ENCODE data around the gene MRPL48. TPM values are rescaled to one million over a fixed set of nuclear protein-coding genes. Genes with fewer than 3 reads are reported as not detected.

MRPL48 gene
- total RNA-seq, 1 experiment from 2014 or later = 36.8 TPM

DNA sequence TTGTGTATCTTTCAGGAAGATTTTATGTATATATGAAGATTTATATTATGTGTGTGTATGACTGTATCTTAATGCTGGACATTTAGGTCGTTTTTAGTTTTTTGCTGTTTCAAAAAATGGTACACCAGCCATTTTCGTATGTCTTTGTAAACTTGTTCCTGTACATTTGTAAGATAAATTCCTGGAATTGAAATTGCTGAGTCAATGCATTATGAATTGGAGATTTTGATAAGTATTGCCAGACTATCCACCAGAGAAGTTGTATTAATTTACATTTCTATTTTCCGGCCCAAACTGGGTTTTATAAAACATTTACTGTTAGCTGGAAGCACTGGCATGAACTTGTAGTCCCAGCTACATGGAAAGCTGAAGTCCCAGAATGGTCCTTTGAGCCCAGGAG lies 24.6 kb downstream of the MRPL48 start:
- Mint-ChIP-seq H3K4me3 (ENCODE audit: unreplicated experiment) (no peak overlapping the region), H3K9me3 (ENCODE audit: unreplicated experiment) (no peaks in the 10 kb centered on the region), H3K27me3 (ENCODE audit: insufficient read depth, unreplicated experiment) (no peaks in the 10 kb centered on the region), H3K27ac (ENCODE audit: low read depth, unreplicated experiment) (no peak overlapping the region), H3K4me1 (ENCODE audit: insufficient read depth, unreplicated experiment) (no peaks in the 10 kb centered on the region), H3K36me3 (ENCODE audit: insufficient read depth, unreplicated experiment) (peaks cover 15% of the 10 kb centered on the region)
- intact Hi-C loops (cut with micrococcal nuclease) = no loop called here
- ChIA-PET POLR2A (no interaction called here), CTCF (no interaction called here)
- DNase-seq (ENCODE audit: unreplicated experiment) = no peak
- no TSS peak for BruUV-seq (replicated peaks)
- TF ChIP-seq, protein P1, sequence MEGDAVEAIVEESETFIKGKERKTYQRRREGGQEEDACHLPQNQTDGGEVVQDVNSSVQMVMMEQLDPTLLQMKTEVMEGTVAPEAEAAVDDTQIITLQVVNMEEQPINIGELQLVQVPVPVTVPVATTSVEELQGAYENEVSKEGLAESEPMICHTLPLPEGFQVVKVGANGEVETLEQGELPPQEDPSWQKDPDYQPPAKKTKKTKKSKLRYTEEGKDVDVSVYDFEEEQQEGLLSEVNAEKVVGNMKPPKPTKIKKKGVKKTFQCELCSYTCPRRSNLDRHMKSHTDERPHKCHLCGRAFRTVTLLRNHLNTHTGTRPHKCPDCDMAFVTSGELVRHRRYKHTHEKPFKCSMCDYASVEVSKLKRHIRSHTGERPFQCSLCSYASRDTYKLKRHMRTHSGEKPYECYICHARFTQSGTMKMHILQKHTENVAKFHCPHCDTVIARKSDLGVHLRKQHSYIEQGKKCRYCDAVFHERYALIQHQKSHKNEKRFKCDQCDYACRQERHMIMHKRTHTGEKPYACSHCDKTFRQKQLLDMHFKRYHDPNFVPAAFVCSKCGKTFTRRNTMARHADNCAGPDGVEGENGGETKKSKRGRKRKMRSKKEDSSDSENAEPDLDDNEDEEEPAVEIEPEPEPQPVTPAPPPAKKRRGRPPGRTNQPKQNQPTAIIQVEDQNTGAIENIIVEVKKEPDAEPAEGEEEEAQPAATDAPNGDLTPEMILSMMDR (IDR thresholded peaks at IDR 0.05; ENCODE audit: unreplicated experiment) = no peak

DNA sequence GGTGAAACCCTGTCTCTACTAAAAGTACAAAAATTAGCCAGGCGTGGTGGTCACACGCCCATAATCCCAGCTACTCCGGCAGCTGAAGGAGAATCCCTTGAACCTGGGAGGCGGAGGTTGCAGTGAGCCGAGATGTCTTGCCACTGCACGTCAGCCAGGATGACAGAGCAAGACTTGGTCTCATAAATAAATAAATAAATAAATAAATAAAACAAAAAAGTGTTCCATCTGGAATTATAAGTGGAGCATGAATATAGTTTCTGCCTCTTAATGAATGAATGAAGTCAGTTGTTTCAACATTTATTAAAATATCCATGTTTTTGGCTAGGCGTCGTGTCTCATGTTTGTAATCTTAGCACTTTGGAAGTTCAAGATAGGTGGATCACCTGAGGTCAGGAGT lies 27.1 kb downstream of the MRPL48 start:
- ChIA-PET POLR2A (no interaction called here), CTCF (interaction anchor here (0.6 to 0.7 kb wide), 2 partner anchors 63 to 1115 kb away, joined by 4 read pairs; no protein-coding TSS in a partner anchor)
- TF ChIP-seq, protein P1 (IDR thresholded peaks at IDR 0.05; ENCODE audit: unreplicated experiment) = no peak
- Mint-ChIP-seq H3K27ac (ENCODE audit: low read depth, unreplicated experiment) (no peak overlapping the region), H3K4me1 (ENCODE audit: insufficient read depth, unreplicated experiment) (no peaks in the 10 kb centered on the region), H3K27me3 (ENCODE audit: insufficient read depth, unreplicated experiment) (no peaks in the 10 kb centered on the region), H3K9me3 (ENCODE audit: unreplicated experiment) (no peaks in the 10 kb centered on the region), H3K4me3 (ENCODE audit: unreplicated experiment) (no peak overlapping the region), H3K36me3 (ENCODE audit: insufficient read depth, unreplicated experiment) (peaks cover 7% of the 10 kb centered on the region)
- BruUV-seq (replicated peaks) = no TSS peak
- DNase-seq (ENCODE audit: unreplicated experiment) = no peak
- intact Hi-C loops (cut with micrococcal nuclease) = no loop called here

DNA sequence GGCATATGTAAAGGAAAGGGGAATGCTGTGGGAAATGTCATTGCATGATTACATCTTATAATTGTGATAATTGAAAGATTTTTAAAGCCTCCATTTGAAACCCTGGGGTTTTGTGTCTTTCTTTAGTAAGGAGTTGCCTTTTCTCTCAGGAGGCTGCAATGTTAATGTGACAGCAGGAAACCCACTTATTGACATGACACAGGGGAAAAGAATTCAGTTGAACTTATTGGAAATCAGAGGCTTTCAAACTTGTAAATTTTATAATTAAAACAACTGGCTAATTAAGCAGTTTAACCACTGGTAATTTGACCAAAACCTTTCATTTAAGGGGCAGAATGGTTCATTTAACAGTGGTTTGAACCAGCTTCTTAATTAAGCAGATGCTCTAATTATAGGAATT lies 31.2 kb downstream of the MRPL48 start:
- H3K4me1 Mint-ChIP-seq (ENCODE audit: insufficient read depth, unreplicated experiment) = no peaks in the 10 kb centered on the region
- POLR2A ChIA-PET = no interaction called here
- intact Hi-C loops (cut with micrococcal nuclease) = no loop called here
- TF ChIP-seq, protein P1 (IDR thresholded peaks at IDR 0.05; ENCODE audit: unreplicated experiment) = no peak
- H3K27me3 Mint-ChIP-seq (ENCODE audit: insufficient read depth, unreplicated experiment) = no peaks in the 10 kb centered on the region
- no peak overlapping the region for H3K27ac Mint-ChIP-seq (ENCODE audit: low read depth, unreplicated experiment)
- H3K36me3 Mint-ChIP-seq (ENCODE audit: insufficient read depth, unreplicated experiment) = peaks cover 7% of the 10 kb centered on the region
- no peaks in the 10 kb centered on the region for H3K9me3 Mint-ChIP-seq (ENCODE audit: unreplicated experiment)
- H3K4me3 Mint-ChIP-seq (ENCODE audit: unreplicated experiment) = no peak overlapping the region
- DNase-seq (ENCODE audit: unreplicated experiment) = no peak
- BruUV-seq (replicated peaks) = no TSS peak
- CTCF ChIA-PET = interaction anchor here (1.0 kb wide), 1 partner anchor 13 kb away, joined by 3 read pairs; no protein-coding TSS in a partner anchor

DNA sequence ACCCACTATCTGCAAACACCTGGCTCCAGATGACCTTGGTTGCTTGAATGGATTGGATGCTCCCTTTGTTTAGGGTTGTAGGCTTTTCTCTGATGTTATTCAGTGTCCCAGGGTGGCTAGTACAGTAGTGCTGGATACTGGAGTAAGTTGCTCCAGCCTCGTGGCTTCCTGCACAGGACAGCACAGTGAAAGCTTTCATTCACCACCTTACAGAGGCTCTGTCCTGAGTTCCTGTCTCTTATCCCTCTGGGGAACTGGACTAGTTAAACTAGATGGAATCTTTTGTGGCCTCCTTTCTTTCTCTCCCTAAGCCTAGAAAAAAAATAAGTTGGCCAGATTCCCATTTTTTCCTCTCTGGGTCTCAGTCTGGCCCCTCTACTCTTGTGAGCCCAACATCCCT lies 42.6 kb downstream of the MRPL48 start:
- no peak overlapping the region for H3K4me3 Mint-ChIP-seq (ENCODE audit: unreplicated experiment)
- no TSS peak for BruUV-seq (replicated peaks)
- no peaks in the 10 kb centered on the region for H3K9me3 Mint-ChIP-seq (ENCODE audit: unreplicated experiment)
- no peak for DNase-seq (ENCODE audit: unreplicated experiment)
- no peaks in the 10 kb centered on the region for H3K27me3 Mint-ChIP-seq (ENCODE audit: insufficient read depth, unreplicated experiment)
- intact Hi-C loops (cut with micrococcal nuclease) = no loop called here
- H3K36me3 Mint-ChIP-seq (ENCODE audit: insufficient read depth, unreplicated experiment) = peaks cover 18% of the 10 kb centered on the region
- ChIA-PET POLR2A (no interaction called here), CTCF (no interaction called here)
- TF ChIP-seq, protein P1 (IDR thresholded peaks at IDR 0.05; ENCODE audit: unreplicated experiment) = no peak
- H3K4me1 Mint-ChIP-seq (ENCODE audit: insufficient read depth, unreplicated experiment) = no peaks in the 10 kb centered on the region
- H3K27ac Mint-ChIP-seq (ENCODE audit: low read depth, unreplicated experiment) = peak overlapping the region; percentile 46
